Heart left ventricle (tissue), 13 donors: ENCODE results near the gene JAKMIP1.

Experiments used
- CTCF ChIP-seq, 12 donors: fragments of 200-600 bp; sonication (generic) in 4 of 12; IDR thresholded peaks; one replicate each; pipeline versions ENCODE4 v1.5.0 to v1.8.0; 2018 to 2022; ENCODE audit warnings: antibody characterized with exemption in 12 of 12, mild to moderate bottlenecking in 5 of 12
- POLR2A ChIP-seq, 2 donors: fragments of 450-650 bp; IDR thresholded peaks; one replicate each; pipeline ENCODE4 v1.6.1; 2017; ENCODE audit warnings: antibody characterized with exemption in 2 of 2, mild to moderate bottlenecking in 2 of 2, moderate library complexity in 2 of 2
- donor health status: ischemic (EF 13 %, LVEDD 7.1; RV severe dilation, severe dysfunction).
- donor health status: DM: no; HTN: yes; CAD: no.
- donor health status: DM: no; HTN: no; CAD: no.
- donor health status: ischemic (EF 25% LVEDD 6.9; RV normal size, moderate dysfunction).
- donor health status: ischemic (EF 25% LVEDD 5.7; RV mildly dilated, moderate dysfunction).
- donor health status: ischemic (EF 35%, LVEDD 5.7; RV mildly dilated, moderate dysfunction).
- donor health status: nonischemic (EF 11% LVEDD 7.7; RV severe dilation, severe dysfunction).
- donor health status: DM: yes; HTN: yes; CAD: no.
- donor health status: PGD.
- donor health status: ischemic (EF 29% LVEDD 5.4; RV normal size, mild dysfunction).
- donor health status: nonischemic (EF 23%, LVEDD 6.1; RV moderate dilation, normal function).

- TF ChIP-seq POLR2A (IDR thresholded peaks at IDR 0.05) (no peak), CTCF (IDR thresholded peaks at IDR 0.05) (no peak)
Observed at GRCh38 chr4:6177587-6178197, 22.7 kb downstream of the JAKMIP1 start.
